Stimulated activated CD4-positive, alpha-beta T cell treated with anti-CD3 and anti-CD28 coated beads, Interleukin-12 subunit alpha, Interleukin-12 subunit beta, amount 100 ng/mL, for 24 hours (primary cell): ENCODE measurements around the gene TBC1D17.
A peak's percentile ranks its signal among the peaks of the same experiment; 100 is the strongest.
"Not testable (repeated sequence)": the region's sequence is repeated elsewhere in the genome, so short reads cannot be mapped to it uniquely, and the experiment has no call there.

Source experiments
- DNase-seq, 2 experiments: peaks; one replicate each; pipeline ENCODE4 v3.0.0-alpha.2; 2020; ENCODE audit warnings: low read depth in 2 of 2

Gene TBC1D17

GRCh38 chr19:49921871-49922795, 44.6 kb downstream of the TBC1D17 start:
- DNase-seq = no peak

DNA sequence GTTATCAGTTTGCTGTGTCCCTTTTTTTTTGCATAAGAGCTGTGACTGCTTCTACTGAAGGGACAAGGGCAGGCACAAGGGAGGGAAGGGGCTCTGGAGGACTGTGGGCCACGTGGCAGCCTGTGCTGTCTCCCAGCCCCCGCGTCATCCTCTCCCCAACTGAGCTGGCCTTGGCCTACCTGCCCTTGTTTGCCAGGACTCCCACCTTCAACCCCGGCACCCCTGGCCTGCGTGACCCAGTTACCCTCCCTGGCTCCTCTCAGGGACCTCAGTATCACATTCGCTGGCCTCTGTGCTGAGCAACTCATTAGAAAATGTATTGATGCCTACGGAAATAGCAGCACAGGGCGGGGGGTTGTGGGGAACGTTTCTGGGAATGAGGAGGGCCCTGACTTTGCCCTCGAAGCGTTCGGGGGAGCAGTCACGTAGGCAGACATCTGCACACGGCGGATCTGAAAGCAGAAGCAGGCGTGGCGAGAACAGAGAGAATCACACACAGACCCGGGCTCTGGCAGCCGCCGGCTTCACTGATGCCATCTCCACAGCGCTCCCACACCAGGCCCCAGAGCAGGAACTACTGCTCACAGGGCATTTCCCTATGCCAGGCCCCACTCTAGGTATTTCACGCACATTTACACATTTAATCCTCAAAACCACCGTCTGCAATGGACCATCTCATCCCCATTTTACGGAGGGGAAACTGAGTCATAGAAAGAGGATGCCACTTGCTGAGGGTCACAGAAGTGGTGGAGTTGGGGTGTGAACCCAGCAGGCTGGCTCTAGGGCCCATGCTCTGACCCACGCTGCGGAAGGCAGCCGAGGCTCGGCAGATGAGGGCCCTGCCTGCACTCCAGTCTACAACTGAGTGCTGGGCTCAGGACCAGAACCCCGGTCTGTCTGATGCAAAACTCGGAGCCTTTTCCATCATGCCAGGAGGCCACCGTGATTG, 45.8 kb downstream of the TBC1D17 start:
- DNase-seq = no peak

DNA sequence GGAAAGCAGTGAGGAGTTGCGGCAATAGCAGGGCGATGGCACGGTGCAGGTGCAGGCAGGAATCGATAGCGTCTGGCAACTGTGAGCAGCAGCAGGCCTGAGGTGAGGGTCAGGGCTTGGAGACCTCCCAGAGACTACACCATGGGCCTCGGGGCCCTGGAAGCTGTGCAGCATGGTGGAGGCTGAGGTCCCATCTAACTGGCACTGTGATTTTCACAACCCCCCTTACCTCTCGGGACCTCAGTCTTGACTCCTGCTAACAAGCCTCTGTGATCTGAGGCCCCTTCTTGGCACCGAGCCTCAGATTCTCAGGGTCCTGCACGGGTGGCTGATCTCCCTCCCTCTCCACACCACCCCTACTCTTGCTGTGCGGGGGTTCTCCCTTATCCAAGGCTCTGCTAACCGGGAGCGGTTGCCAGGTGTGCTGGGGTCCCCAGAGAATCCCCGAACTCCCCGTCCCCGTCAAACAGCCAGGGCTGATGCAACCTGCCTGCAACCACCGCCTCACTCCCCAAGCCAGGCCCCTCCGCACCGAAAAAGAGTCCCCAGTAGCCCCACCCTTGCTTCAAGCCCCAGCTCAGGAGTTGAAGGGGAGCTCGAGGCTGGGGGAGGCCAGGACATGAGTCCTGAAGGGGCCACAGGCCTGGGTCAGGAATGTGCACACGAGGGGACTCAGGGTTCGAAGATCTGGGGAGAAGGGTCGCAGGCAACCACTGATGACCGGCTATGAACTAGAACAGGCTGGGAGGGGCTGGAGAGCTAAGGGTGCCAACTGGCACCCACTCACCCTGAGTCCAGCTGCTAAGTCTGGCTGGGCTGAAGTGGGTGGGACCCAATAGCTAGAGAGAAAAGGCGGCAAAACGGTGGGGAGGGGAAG, 46.7 kb downstream of the TBC1D17 start:
- no peak for DNase-seq

DNA sequence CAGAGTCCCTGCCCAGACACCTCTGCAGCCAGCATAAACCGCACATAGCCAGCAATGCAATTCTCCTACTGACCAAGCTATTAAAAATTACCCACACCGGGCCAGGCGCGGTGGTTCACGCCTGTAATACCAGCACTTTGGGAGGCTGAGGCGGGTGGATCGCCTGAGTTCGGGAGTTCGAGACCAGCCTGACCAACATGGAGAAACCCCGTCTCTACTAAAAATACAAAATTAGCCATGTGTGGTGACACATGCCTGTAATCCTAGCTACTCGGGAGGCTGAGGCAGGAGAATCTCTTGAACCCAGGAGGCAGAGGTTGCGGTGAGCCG, 47.3 kb downstream of the TBC1D17 start:
- DNase-seq = not testable (repeated sequence)

GRCh38 chr19:49925486-49925885, 48.0 kb downstream of the TBC1D17 start:
- DNase-seq = no peak

DNA sequence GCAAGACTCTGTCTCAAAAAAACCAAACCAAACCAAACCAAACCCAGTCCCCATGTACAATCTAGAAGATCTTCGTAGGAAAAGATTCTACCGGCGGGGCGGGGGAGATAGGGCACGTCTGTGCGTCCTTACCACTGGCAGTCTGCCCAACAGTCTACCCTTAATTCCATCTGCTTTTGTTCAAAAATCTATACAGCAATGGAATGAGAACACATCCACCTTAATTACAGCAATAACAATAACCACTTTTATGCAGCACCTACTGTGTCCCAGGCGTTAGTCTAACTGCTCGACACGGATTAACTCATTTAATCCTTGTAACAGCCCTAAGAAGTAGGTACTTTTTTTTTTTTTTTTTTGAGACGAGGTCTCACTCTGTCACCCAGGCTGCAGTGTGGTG, 49.0 kb downstream of the TBC1D17 start:
- DNase-seq = no peak

GRCh38 chr19:49927526-49928264, 50.2 kb downstream of the TBC1D17 start:
- DNase-seq = no peak

DNA sequence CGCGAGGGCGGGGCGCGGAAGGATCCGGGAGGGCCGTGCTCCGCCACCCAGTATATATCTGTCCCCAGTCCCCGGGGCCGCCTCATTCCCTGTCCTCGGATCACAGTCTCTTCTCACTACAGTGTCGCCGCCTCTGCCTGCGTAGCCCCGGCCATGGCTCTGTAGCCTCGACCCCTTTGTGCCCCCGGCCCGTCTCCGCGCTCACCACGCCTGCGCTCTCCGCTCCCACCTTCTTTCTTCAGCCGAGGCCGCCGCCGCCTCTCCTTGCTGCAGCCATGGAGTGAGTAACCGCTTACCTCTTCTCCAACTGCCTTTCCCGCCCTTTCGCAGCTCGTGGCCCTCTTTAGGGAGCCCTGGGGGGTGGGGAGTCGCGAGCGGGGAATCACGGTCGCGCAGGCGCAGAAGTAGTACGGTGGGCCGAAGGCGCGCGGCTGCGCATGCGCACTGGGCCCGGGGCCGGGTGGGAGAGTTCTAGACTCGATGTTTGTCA, 51.7 kb downstream of the TBC1D17 start, which contains the start of the genes ATF5 and NUP62:
ATF5 (plus strand) TSS at position 85 of the 490 bp plus-strand sequence. CDS start 1,646 bp downstream, outside the sequence.
NUP62 (minus strand) TSS at position 384 of the 490 bp plus-strand sequence. CDS start 19,697 bp downstream, outside the sequence.
- DNase-seq = peak; percentile 86 to 91

- peak; percentile 87 to 91 for DNase-seq
Observed at GRCh38 chr19:49929611-49930482, 52.3 kb downstream of the TBC1D17 start.

DNA sequence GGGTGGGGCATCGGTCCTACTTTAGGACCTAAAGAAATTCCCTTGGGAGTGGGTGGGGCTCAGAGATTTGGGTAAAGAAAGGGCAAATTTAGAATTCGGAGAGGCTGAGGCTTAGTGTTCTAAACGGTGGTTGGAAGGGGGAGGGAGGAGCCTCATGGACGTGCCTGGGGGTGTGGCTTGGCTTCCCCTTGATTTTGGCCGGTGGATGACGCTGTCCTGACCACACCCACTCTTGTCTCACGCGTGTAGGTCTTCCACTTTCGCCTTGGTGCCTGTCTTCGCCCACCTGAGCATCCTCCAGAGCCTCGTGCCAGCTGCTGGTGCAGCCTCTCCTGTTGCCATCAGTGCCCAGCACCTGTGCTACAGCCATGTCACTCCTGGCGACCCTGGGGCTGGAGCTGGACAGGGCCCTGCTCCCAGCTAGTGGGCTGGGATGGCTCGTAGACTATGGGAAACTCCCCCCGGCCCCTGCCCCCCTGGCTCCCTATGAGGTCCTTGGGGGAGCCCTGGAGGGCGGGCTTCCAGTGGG, 53.0 kb downstream of the TBC1D17 start:
- DNase-seq = no peak

- no peak for DNase-seq
Observed at GRCh38 chr19:49931293-49932040, 54.0 kb downstream of the TBC1D17 start.

DNA sequence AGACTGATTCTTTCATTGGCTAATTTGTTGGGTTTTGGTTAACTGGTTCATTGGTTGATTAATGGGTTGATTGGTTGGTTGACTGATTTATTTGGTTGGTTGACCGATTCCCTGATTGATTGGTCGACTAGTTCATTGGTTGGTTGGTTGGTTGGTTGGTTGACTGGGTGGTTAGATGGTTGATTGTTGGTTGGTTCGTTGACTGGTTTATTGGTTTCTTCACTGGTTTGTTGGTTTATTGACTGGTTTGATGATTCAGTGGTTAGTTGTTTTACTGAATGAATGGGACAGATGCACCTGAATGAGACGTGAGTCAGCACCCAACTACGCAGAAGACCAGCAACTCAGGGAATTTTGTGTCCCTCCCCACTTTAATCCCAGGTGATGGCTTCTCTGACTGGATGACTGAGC, 54.5 kb downstream of the TBC1D17 start:
- no peak for DNase-seq

DNA sequence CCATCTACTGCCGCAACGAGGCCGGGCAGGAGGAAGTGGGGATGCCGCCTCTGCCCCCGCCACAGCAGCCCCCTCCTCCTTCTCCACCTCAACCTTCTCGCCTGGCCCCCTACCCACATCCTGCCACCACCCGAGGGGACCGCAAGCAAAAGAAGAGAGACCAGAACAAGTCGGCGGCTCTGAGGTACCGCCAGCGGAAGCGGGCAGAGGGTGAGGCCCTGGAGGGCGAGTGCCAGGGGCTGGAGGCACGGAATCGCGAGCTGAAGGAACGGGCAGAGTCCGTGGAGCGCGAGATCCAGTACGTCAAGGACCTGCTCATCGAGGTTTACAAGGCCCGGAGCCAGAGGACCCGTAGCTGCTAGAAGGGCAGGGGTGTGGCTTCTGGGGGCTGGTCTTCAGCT, 55.2 kb downstream of the TBC1D17 start:
- no peak for DNase-seq

DNA sequence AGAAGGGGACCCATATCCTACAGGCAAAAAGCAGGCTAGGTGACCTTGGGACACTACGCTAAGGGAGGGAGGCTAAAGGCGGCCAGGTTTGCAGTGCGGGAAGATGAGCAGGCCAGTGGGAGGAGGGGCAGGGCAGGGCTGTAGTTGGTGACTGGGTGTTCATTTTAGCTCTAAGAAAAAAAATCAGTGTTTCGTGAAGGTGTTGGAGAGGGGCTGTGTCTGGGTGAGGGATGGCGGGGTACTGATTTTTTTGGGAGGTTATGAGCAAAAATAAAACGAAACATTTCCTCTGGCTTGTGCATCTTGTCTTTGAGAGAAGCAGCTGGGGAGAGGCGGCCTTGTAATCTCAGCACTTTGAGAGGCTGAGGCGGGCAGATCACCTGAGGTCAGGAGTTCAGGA, 56.1 kb downstream of the TBC1D17 start:
- no peak for DNase-seq

DNA sequence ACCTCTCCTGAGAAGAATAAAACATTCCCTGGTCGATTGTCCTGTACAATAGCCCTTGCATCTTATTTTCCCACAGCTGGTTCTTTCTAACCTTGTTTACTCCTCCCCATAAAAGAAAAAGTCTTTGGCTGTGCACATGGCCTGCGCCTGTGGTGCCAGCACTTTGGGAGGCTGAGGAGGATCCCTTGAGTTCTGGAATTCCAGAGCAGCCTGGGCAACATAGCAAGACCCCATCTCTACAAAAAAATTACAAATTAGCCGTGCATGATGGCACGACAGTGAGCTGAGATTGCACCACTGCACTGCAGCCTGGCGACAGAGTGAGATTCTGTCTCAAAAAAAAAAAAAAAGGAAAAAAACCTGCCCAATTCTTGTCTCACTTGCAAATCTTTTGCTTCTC, 59.0 kb downstream of the TBC1D17 start:
- no peak for DNase-seq

- DNase-seq = peak; percentile 58 to 78
Observed at GRCh38 chr19:49937750-49938381, 60.4 kb downstream of the TBC1D17 start.
